Esophagus muscularis mucosa (tissue), 3 donors: Measurements from ENCODE around the gene SKIC8.

Experiments
- POLR2A ChIP-seq: fragments of 450-650 bp; IDR thresholded peaks from one replicate; pipeline ENCODE4 v1.6.1; 2017; ENCODE audit warnings: antibody characterized with exemption, moderate library complexity, mild to moderate bottlenecking, low read depth
- TF ChIP-seq, protein P1 (sequence below), 3 experiments: fragments of 200-600 bp in 2 of 3; fragments of 450-650 bp in 1 of 3; sonication (generic) in 2 of 3; IDR thresholded peaks; one replicate each; pipeline ENCODE4 v1.5.1; 2017 to 2019; ENCODE audit warnings: antibody characterized with exemption in 3 of 3, mild to moderate bottlenecking in 2 of 3, moderate library complexity in 1 of 3

DNA sequence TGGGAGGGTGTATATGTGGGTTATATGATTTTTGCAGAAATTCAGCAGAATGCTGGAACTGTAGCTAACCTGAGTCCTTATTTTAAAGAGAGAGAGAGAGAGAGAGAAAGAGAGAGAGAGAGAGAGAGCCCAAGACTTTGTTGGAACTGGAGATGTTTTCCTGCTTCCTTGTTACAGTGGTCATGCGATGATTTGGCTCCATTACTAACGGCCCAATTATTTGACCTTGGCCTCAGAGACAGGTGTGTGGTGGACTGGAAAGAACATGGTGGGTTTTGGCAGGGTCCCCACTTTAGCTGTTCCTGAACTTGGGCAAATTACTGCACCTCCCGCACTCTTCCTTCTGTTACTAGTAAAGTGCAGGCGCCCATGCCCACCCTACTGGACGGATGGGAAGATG lies 50.3 kb downstream of the SKIC8 start:
- TF ChIP-seq, protein P1, sequence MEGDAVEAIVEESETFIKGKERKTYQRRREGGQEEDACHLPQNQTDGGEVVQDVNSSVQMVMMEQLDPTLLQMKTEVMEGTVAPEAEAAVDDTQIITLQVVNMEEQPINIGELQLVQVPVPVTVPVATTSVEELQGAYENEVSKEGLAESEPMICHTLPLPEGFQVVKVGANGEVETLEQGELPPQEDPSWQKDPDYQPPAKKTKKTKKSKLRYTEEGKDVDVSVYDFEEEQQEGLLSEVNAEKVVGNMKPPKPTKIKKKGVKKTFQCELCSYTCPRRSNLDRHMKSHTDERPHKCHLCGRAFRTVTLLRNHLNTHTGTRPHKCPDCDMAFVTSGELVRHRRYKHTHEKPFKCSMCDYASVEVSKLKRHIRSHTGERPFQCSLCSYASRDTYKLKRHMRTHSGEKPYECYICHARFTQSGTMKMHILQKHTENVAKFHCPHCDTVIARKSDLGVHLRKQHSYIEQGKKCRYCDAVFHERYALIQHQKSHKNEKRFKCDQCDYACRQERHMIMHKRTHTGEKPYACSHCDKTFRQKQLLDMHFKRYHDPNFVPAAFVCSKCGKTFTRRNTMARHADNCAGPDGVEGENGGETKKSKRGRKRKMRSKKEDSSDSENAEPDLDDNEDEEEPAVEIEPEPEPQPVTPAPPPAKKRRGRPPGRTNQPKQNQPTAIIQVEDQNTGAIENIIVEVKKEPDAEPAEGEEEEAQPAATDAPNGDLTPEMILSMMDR (IDR thresholded peaks at IDR 0.05) = no peak
- no peak for TF ChIP-seq POLR2A
